NT2/D1 (cell line): ENCODE results near the gene CACUL1.
"Not testable (repeated sequence)": the region's sequence is repeated elsewhere in the genome, so short reads cannot be mapped to it uniquely, and the experiment has no call there.

Experiments used
- DNase-seq: peaks from one replicate; pipeline ENCODE4 v3.0.0-alpha.2; 2011; ENCODE audit warnings: low read depth, low spot score
- H3K27me3 ChIP-seq: 2 replicates; pipeline ENCODE4 v1.6.0; 2011; ENCODE audit warnings: mild to moderate bottlenecking; ENCODE audit not compliant: insufficient read length, insufficient read depth
- H3K36me3 ChIP-seq: 2 replicates; pipeline ENCODE4 v1.6.1; 2011; ENCODE audit warnings: mild to moderate bottlenecking, low read length, mixed read lengths; ENCODE audit not compliant: insufficient read depth, insufficient read length
- H3K4me1 ChIP-seq: 2 replicates; pipeline ENCODE4 v1.5.1; 2011; ENCODE audit not compliant: insufficient read depth, insufficient read length
- H3K4me3 ChIP-seq: 2 replicates; pipeline ENCODE4 v1.5.1; 2011; ENCODE audit warnings: low read depth; ENCODE audit not compliant: insufficient read length
- H3K9ac ChIP-seq: 2 replicates; pipeline ENCODE4 v1.6.0; 2011; ENCODE audit warnings: low read depth; ENCODE audit not compliant: insufficient read length
- H3K9me3 ChIP-seq: 2 replicates; pipeline ENCODE4 v1.5.1; 2011; ENCODE audit warnings: mild to moderate bottlenecking, low read length; ENCODE audit not compliant: insufficient read depth
- SUZ12 ChIP-seq: IDR thresholded peaks from 2 replicates; pipeline ENCODE4 v1.6.1; 2011; ENCODE audit not compliant: insufficient read length, insufficient read depth; ENCODE audit errors: extremely low read depth
- YY1 ChIP-seq: IDR thresholded peaks from 2 replicates; pipeline ENCODE4 v1.6.1; 2011; ENCODE audit not compliant: insufficient read length, insufficient read depth
- ZNF274 ChIP-seq: IDR thresholded peaks from 2 replicates; pipeline ENCODE4 v1.6.1; 2011; ENCODE audit warnings: mild to moderate bottlenecking, low read depth, low read length

CACUL1 gene

DNA sequence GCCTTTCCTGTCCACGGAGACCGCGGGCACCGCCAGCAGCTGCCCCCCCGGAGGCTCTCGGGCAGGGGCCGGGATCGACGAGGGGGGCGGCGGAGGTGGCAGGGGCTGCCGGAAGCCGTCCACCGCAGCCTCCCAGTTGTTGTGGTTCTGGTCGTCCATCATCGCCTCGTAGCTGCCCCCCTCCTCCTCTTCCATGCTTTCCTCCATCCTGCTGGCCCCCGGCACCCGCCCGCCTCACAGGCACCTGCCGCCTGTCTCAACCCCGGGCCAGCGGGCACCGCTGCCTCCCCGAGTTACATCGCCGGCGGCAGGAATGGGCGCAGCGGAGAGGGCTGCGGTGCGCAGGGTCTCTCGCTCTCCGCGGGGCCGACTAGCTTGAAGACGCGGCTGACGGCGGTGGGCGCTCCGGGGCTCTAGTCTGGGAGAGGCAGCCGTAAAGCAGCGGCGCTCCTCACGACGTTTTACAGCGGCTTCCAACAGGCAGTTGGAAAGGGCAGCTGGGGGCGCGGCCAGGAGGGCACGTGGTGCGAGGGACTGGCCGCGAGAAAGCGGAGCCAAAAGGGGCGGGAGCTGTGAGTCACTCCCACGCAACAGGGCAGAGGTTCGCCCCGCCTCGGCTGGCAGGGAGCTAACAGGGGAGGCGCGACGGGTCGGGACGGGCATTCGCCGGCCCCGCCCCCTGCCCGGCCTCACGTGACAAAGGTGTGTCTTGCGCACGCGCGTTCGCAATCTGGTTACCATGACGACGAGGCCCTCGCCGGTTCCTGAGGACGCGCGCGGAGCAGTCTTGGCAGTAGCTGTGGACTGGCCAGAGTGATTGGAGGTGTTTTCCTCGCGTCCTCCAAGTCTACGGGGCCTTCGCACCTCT, at the start of gene CACUL1:
Gene CACUL1, minus strand, starts transcription at position 415 of the 868 bp plus-strand sequence. Its CDS starts 208 bp downstream, at position 207.
- TF ChIP-seq ZNF274 (no peak), YY1 (no peak), SUZ12 (no peak)
- Histone ChIP-seq H3K36me3 (peaks cover 5% of the 10 kb centered on the region), H3K9ac (peak within 1 kb of the TSS; percentile 95), H3K4me1 (no peaks in the 10 kb centered on the region), H3K4me3 (peak within 1 kb of the TSS; percentile 87), H3K27me3 (no peaks in the 10 kb centered on the region), H3K9me3 (no peaks in the 10 kb centered on the region)
- DNase-seq: peak; percentile 97

GRCh38 chr10:118804262-118804773, 49.5 kb upstream of the CACUL1 start:
- no peaks in the 10 kb centered on the region for H3K27me3 ChIP-seq
- peaks cover 4% of the 10 kb centered on the region for H3K4me1 ChIP-seq
- no peak overlapping the region for H3K9ac ChIP-seq
- TF ChIP-seq ZNF274 (no peak), YY1 (no peak)
- no peak overlapping the region for H3K4me3 ChIP-seq
- no peaks in the 10 kb centered on the region for H3K36me3 ChIP-seq
- no peaks in the 10 kb centered on the region for H3K9me3 ChIP-seq
- DNase-seq: no peak

DNA sequence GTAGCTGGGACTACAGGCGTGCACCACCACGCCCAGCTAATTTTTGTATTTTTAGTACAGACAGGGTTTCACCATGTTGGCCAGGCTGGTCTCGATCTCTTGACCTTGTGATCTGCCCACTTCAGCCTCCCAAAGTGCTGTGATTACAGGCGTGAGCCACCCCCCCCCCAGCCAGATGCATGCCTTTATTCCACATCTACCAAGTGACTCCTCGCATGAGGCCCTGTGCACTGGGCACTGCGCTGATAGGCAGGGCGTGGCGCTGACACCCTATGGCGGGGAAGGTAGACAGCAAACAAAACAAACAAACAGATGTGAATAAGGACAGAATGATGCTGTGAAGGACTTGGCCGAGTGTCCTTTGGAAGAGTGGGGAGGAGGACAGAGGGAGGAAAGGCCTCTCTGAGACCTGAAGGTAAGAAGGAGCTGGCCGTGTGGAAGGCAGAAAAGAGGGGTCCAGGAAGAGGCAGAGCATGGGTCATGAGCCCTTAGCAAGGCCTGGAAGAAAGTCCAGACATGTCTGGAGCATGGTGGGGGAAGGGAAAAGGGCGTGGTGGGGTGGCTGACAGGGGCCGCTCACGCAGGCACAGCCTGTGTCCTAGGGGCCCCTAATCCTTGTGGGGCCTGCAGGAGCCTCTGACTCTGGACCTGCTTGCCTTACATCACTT, 47.5 kb upstream of the CACUL1 start:
- Histone ChIP-seq H3K36me3 (no peaks in the 10 kb centered on the region), H3K4me3 (no peak overlapping the region), H3K9ac (no peak overlapping the region), H3K9me3 (no peaks in the 10 kb centered on the region), H3K27me3 (no peaks in the 10 kb centered on the region), H3K4me1 (peaks cover 2% of the 10 kb centered on the region)
- no peak for TF ChIP-seq YY1
- no peak for TF ChIP-seq SUZ12
- no peak for TF ChIP-seq ZNF274
- no peak for DNase-seq

GRCh38 chr10:118800920-118801319, 46.1 kb upstream of the CACUL1 start:
- Histone ChIP-seq H3K4me1 (peaks cover 2% of the 10 kb centered on the region), H3K4me3 (no peak overlapping the region), H3K9me3 (no peaks in the 10 kb centered on the region), H3K36me3 (no peaks in the 10 kb centered on the region), H3K27me3 (no peaks in the 10 kb centered on the region), H3K9ac (no peak overlapping the region)
- no peak for DNase-seq
- no peak for TF ChIP-seq ZNF274
- TF ChIP-seq YY1: no peak
- TF ChIP-seq SUZ12: no peak

GRCh38 chr10:118799777-118800176, 45.0 kb upstream of the CACUL1 start:
- no peak for DNase-seq
- Histone ChIP-seq H3K4me1 (peaks cover 2% of the 10 kb centered on the region), H3K27me3 (no peaks in the 10 kb centered on the region), H3K9me3 (no peaks in the 10 kb centered on the region), H3K9ac (no peak overlapping the region), H3K36me3 (no peaks in the 10 kb centered on the region), H3K4me3 (no peak overlapping the region)
- no peak for TF ChIP-seq ZNF274

DNA sequence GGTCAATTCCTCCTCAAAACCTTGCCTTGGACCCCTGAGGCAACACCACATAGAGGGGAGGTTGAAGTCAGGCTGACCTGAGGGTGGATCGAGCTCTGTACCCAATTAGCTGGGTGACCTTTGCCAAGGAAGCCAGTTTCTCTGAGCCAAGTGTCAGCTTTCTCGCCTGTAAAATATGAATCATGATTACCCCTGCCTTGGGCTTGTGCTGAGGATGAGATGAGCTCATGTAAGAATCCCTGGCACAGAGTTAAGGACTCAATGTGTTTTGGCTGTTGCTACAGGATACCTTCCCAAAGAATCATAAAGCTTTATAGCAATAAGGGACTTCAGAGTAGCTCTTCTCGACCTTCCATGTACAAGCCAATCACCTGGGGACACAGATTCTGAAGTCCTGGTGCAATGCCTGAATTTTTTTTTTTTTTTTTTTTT, 43.5 kb upstream of the CACUL1 start:
- no peak for DNase-seq
- no peak overlapping the region for H3K9ac ChIP-seq
- H3K9me3 ChIP-seq: no peaks in the 10 kb centered on the region
- no peaks in the 10 kb centered on the region for H3K36me3 ChIP-seq
- no peak for TF ChIP-seq ZNF274
- TF ChIP-seq YY1: no peak
- TF ChIP-seq SUZ12: no peak
- peaks cover 2% of the 10 kb centered on the region for H3K4me1 ChIP-seq
- no peak overlapping the region for H3K4me3 ChIP-seq
- H3K27me3 ChIP-seq: no peaks in the 10 kb centered on the region

DNA sequence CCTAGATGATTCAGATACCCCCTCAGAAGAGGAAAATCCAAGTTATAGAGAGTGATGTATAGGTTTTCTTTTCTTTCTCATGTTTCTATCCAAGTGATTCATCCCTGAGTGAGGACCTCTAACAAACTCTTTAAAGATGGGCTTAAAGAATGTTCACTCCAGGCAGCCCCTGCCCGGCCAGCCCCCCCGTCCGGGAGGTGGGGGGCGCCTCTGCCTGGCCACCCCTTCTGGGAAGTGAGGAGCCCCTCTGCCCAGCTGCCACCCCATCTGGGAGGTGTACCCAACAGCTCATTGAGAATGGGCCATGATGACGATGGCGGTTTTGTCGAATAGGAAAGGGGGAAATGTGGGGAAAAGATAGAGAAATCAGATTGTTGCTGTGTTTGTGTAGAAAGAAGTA, 40.2 kb upstream of the CACUL1 start:
- not testable (repeated sequence) for H3K4me3 ChIP-seq, H3K9ac ChIP-seq, DNase-seq, H3K9me3 ChIP-seq, H3K27me3 ChIP-seq, H3K36me3 ChIP-seq, H3K4me1 ChIP-seq
